ENCODE measurements around the gene ZNF625. TPM values are rescaled to one million over a fixed set of nuclear protein-coding genes. Genes with fewer than 3 reads are reported as not detected.

ZNF625 gene
- total RNA-seq, 3 donors from 2014 or later: 4.3 to 9.5 (median 5.4) TPM

DNA sequence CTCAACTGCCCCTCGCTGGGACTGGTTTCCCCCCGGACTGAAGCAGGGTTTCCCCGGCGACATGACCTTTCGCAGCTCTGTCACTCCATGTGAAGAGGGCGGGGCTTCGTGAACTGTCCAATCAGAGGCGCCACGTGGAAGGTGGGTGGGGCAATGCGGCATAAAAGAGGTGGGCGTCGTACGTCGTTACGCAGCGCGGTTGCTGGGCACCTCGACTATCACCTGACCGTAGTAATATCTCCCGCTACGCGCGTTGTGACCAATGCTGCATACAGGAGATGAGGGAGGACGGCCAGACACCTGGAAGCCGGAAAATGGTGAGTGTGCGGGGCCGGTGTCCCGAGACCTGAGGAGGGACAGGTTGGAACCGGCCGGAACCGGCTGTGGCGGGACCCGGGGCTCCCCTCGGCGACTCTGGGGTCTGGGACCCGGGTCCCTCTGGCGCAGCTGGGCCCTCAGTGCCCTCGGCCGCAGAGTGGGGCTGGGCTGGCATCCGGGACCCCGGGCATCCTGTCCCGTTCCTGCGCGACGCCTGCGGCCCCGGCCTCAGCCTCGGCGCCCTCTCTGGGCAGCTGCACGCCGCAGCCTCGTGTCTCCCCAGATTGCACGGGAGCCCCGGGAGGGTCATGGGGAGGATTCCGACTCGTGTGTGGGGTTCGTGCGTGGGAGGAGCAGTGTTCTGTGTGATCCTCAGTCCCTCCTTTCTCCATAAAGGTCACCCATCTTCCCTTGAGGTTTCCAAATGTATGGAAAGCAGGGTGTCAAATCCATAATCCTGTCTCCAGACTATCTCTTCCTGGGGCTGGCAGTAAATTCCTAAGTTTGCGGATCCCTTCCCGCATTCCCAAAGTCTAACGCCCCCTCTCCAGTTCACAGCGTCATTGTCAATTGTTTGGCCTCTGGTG is 38.5 kb upstream of the ZNF625 start:
- H3K4me1 ChIP-seq: no peaks in the 10 kb centered on the region
- peak overlapping the region; percentile 81 to 94 for H3K27ac ChIP-seq
- H3K4me3 ChIP-seq: peak overlapping the region; percentile 53 to 80 (median 64)
- TF ChIP-seq, protein P1, sequence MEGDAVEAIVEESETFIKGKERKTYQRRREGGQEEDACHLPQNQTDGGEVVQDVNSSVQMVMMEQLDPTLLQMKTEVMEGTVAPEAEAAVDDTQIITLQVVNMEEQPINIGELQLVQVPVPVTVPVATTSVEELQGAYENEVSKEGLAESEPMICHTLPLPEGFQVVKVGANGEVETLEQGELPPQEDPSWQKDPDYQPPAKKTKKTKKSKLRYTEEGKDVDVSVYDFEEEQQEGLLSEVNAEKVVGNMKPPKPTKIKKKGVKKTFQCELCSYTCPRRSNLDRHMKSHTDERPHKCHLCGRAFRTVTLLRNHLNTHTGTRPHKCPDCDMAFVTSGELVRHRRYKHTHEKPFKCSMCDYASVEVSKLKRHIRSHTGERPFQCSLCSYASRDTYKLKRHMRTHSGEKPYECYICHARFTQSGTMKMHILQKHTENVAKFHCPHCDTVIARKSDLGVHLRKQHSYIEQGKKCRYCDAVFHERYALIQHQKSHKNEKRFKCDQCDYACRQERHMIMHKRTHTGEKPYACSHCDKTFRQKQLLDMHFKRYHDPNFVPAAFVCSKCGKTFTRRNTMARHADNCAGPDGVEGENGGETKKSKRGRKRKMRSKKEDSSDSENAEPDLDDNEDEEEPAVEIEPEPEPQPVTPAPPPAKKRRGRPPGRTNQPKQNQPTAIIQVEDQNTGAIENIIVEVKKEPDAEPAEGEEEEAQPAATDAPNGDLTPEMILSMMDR (IDR thresholded peaks at IDR 0.05): no peak
- TF ChIP-seq POLR2AphosphoS5 (IDR thresholded peaks at IDR 0.05) (peak in 2 of 3 donors; percentile 34 to 71), POLR2A (IDR thresholded peaks at IDR 0.05) (no peak)
- no peaks in the 10 kb centered on the region for H3K27me3 ChIP-seq
- H3K36me3 ChIP-seq: no peaks in the 10 kb centered on the region
- intact Hi-C loops (cut with DNase I; ENCODE audit: low total_unique reads): no loop called here
- DNase-seq (ENCODE audit: low spot score in 2 of 2): peak; percentile 93 to 95
- peaks cover 37 to 68% of the 10 kb centered on the region in 2 donors for H3K9me3 ChIP-seq

DNA sequence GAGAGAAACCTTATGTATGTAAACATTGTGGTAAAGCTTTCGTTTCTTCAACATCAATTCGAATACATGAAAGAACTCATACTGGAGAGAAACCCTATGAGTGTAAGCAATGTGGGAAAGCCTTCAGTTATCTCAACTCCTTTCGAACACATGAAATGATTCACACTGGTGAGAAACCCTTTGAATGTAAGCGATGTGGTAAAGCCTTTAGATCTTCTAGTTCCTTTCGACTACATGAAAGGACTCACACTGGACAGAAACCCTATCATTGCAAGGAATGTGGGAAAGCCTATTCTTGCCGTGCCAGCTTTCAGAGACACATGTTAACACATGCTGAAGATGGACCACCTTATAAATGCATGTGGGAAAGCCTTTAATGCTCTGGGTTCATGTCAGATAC is 31.1 kb upstream of the ZNF625 start:
- H3K4me3 ChIP-seq: no peak overlapping the region
- peaks cover 73 to 86% of the 10 kb centered on the region in 2 donors for H3K9me3 ChIP-seq
- no peaks in the 10 kb centered on the region for H3K4me1 ChIP-seq
- intact Hi-C loops (cut with DNase I; ENCODE audit: low total_unique reads): no loop called here
- DNase-seq (ENCODE audit: low spot score in 2 of 2): no peak
- no peaks in the 10 kb centered on the region for H3K27me3 ChIP-seq
- TF ChIP-seq POLR2A (IDR thresholded peaks at IDR 0.05) (no peak), POLR2AphosphoS5 (IDR thresholded peaks at IDR 0.05) (no peak)
- TF ChIP-seq, protein P1 (IDR thresholded peaks at IDR 0.05): no peak
- no peak overlapping the region for H3K27ac ChIP-seq
- peaks cover 35% of the 10 kb centered on the region for H3K36me3 ChIP-seq

DNA sequence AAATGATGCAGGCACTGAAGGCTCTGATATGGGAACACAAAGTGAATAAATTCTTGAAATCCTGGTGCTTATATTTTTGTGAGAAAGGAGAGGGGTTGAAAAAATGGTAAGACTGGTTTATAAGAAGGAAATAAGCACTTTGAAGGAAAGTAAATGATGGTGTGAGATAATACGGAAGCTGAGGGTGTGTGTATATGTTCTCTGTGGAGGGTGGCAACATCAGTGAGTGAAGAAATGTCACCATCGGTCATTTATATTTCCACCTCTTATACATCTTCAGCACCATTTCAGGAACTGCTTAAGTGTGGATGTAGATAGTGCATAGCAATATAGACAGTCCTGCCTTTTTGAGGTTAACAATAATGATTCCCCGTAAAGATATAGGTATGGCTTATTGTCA is 23.8 kb upstream of the ZNF625 start:
- Histone ChIP-seq H3K36me3 (peaks cover 1% of the 10 kb centered on the region), H3K9me3 (peaks cover 31 to 56% of the 10 kb centered on the region in 2 donors)
- intact Hi-C loops (cut with DNase I; ENCODE audit: low total_unique reads): no loop called here

DNA sequence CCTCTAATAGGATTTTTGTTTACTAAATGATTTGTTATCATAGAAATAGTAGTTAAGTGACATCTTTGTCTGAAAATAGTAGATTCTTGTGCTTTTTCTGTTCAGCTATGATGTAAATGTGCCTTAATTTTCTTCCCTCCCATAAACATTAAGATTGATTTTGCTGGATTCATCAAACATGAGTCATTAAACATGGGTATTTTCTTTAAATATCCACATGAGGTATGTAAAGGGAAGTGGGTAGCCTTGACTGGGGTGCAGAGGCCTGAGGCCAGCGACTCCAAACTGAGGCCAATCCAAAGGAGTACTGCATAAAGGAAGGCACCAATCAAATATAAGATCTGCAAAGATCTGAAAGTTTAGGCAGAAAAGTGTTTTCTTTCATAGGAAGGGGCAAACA is 10.1 kb upstream of the ZNF625 start:
- Histone ChIP-seq H3K36me3 (no peaks in the 10 kb centered on the region), H3K9me3 (no peaks in the 10 kb centered on the region), H3K27ac (peak overlapping the region in 1 of 2 donors; percentile 5), H3K4me3 (no peak overlapping the region), H3K4me1 (peaks cover 0 to 6% of the 10 kb centered on the region in 2 donors), H3K27me3 (no peaks in the 10 kb centered on the region)
- intact Hi-C loops (cut with DNase I; ENCODE audit: low total_unique reads): no loop called here
- DNase-seq (ENCODE audit: low spot score in 2 of 2): no peak
- no peak for TF ChIP-seq POLR2AphosphoS5 (IDR thresholded peaks at IDR 0.05)
- TF ChIP-seq POLR2A (IDR thresholded peaks at IDR 0.05): no peak
- TF ChIP-seq, protein P1 (IDR thresholded peaks at IDR 0.05): no peak

More for the DNA sequence above, 23.8 kb upstream of the ZNF625 start:
- DNase-seq (ENCODE audit: low spot score in 2 of 2): no peak
- Histone ChIP-seq H3K4me1 (no peaks in the 10 kb centered on the region), H3K27me3 (no peaks in the 10 kb centered on the region), H3K27ac (no peak overlapping the region), H3K4me3 (no peak overlapping the region)
- TF ChIP-seq POLR2AphosphoS5 (IDR thresholded peaks at IDR 0.05): no peak
- TF ChIP-seq, protein P1 (IDR thresholded peaks at IDR 0.05): no peak
- no peak for TF ChIP-seq POLR2A (IDR thresholded peaks at IDR 0.05)

DNA sequence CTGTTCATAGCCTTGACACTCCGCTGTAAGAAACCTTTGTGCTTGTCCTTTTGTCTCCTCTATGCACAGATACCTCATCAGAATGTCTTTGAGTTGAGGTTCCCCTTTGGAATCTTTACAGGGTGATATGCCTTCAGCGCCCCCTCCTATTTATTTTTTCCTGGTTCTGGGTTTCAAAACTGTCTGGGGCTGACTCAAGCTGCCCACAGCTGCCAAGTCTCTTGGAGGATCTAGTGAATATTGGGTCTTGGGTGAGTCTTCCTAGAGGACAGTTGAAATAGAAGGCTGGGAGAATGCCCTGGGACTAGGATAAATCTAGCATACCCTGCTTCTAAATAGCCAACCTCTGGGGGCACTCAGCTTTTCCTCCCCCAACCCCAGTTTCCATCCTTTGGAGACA is 7.3 kb upstream of the ZNF625 start:
- Histone ChIP-seq H3K36me3 (no peaks in the 10 kb centered on the region), H3K9me3 (no peaks in the 10 kb centered on the region), H3K4me1 (peaks cover 0 to 6% of the 10 kb centered on the region in 2 donors), H3K27ac (peak overlapping the region; percentile 91 to 98), H3K4me3 (peak overlapping the region; percentile 77 to 84 (median 81)), H3K27me3 (no peaks in the 10 kb centered on the region)
- TF ChIP-seq POLR2A (IDR thresholded peaks at IDR 0.05) (no peak), POLR2AphosphoS5 (IDR thresholded peaks at IDR 0.05) (no peak)
- TF ChIP-seq, protein P1 (IDR thresholded peaks at IDR 0.05): no peak
- intact Hi-C loops (cut with DNase I; ENCODE audit: low total_unique reads): no loop called here
- no peak for DNase-seq (ENCODE audit: low spot score in 2 of 2)
